C4-2B (cell line): Measurements from ENCODE around the gene TRIM25.

Experiments
- ZFX ChIP-seq: fragments of 450-650 bp; IDR thresholded peaks from 2 replicates; pipeline ENCODE4 v1.6.1; 2017
- TF ChIP-seq, protein P1 (sequence below): fragments of 450-650 bp; conservative IDR thresholded peaks from 2 replicates; pipeline ENCODE4 v1.5.1; 2017; ENCODE audit warnings: mild to moderate bottlenecking

GRCh38 chr17:56914581-56915273, 878 bp upstream of the TRIM25 start:
- TF ChIP-seq, protein P1, sequence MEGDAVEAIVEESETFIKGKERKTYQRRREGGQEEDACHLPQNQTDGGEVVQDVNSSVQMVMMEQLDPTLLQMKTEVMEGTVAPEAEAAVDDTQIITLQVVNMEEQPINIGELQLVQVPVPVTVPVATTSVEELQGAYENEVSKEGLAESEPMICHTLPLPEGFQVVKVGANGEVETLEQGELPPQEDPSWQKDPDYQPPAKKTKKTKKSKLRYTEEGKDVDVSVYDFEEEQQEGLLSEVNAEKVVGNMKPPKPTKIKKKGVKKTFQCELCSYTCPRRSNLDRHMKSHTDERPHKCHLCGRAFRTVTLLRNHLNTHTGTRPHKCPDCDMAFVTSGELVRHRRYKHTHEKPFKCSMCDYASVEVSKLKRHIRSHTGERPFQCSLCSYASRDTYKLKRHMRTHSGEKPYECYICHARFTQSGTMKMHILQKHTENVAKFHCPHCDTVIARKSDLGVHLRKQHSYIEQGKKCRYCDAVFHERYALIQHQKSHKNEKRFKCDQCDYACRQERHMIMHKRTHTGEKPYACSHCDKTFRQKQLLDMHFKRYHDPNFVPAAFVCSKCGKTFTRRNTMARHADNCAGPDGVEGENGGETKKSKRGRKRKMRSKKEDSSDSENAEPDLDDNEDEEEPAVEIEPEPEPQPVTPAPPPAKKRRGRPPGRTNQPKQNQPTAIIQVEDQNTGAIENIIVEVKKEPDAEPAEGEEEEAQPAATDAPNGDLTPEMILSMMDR: no peak
- no peak for TF ChIP-seq ZFX
